Erythroblast (primary cell): Measurements from ENCODE around the gene BRD7.

Source experiments
- GATA1 ChIP-seq: IDR thresholded peaks from 2 replicates; pipeline ENCODE4 v1.6.1; 2011; ENCODE audit warnings: low read depth, mild to moderate bottlenecking, control low read depth, low read length, moderate library complexity
- POLR2A ChIP-seq: IDR thresholded peaks from 2 replicates; pipeline ENCODE4 v1.6.1; 2011; ENCODE audit warnings: mild to moderate bottlenecking, low read length

GRCh38 chr16:50338371-50339231 is 30.2 kb downstream of the BRD7 start:
- no peak for TF ChIP-seq POLR2A
- no peak for TF ChIP-seq GATA1
